GM23248 (cell line): ENCODE measurements around the gene ECSCR. TPM values are rescaled to one million over a fixed set of nuclear protein-coding genes. Genes with fewer than 3 reads are reported as not detected.
"Not testable (repeated sequence)": the region's sequence is repeated elsewhere in the genome, so short reads cannot be mapped to it uniquely, and the experiment has no call there.

Experiments used
- DNase-seq: peaks from one replicate; pipeline ENCODE4 v3.0.0-alpha.2; 2015
- H2AFZ ChIP-seq: fragments of 200-600 bp; sonication (generic); 2 replicates; pipeline ENCODE4 v1.6.1; 2016; ENCODE audit warnings: antibody characterized with exemption
- H3F3A ChIP-seq: fragments of 200-600 bp; sonication (generic); 2 replicates; pipeline ENCODE4 v1.6.1; 2016; ENCODE audit warnings: mild to moderate bottlenecking, antibody characterized with exemption, mixed run types; ENCODE audit not compliant: insufficient read depth
- H3K27ac ChIP-seq: fragments of 200-600 bp; sonication (generic); 2 replicates; pipeline ENCODE4 v1.5.1; 2016; ENCODE audit warnings: mild to moderate bottlenecking
- H3K27me3 ChIP-seq: fragments of 200-600 bp; sonication (generic); replicated peaks from 2 replicates; pipeline ENCODE4 v1.6.1; 2016; ENCODE audit warnings: mild to moderate bottlenecking; ENCODE audit not compliant: insufficient read depth
- H3K36me3 ChIP-seq: fragments of 200-600 bp; sonication (generic); 2 replicates; pipeline ENCODE4 v1.6.1; 2016; ENCODE audit warnings: low read depth, mild to moderate bottlenecking
- H3K4me1 ChIP-seq: fragments of 200-600 bp; sonication (generic); 2 replicates; pipeline ENCODE4 v1.6.1; 2016; ENCODE audit warnings: mild to moderate bottlenecking; ENCODE audit not compliant: insufficient read depth
- H3K4me2 ChIP-seq: fragments of 200-600 bp; sonication (generic); one replicate; pipeline ENCODE4 v1.6.1; 2016; ENCODE audit warnings: mild to moderate bottlenecking; ENCODE audit not compliant: unreplicated experiment
- H3K4me3 ChIP-seq: fragments of 200-600 bp; sonication (generic); 2 replicates; pipeline ENCODE4 v1.5.1; 2016; ENCODE audit warnings: mild to moderate bottlenecking
- H3K79me2 ChIP-seq: fragments of 200-600 bp; sonication (generic); 2 replicates; pipeline ENCODE4 v1.6.1; 2016; ENCODE audit warnings: mild to moderate bottlenecking; ENCODE audit not compliant: insufficient read depth
- H3K9ac ChIP-seq: fragments of 200-600 bp; sonication (generic); 2 replicates; pipeline ENCODE4 v1.6.1; 2016; ENCODE audit warnings: mild to moderate bottlenecking
- H3K9me2 ChIP-seq: fragments of 200-600 bp; sonication (generic); 2 replicates; pipeline ENCODE4 v1.6.1; 2016; ENCODE audit warnings: mixed run types, mild to moderate bottlenecking, moderate library complexity; ENCODE audit not compliant: insufficient read depth
- H3K9me3 ChIP-seq: fragments of 200-600 bp; sonication (generic); one replicate; pipeline ENCODE4 v1.6.1; 2017; ENCODE audit warnings: low read depth
- H4K20me1 ChIP-seq: fragments of 200-600 bp; sonication (generic); 2 replicates; pipeline ENCODE4 v1.6.0; 2016; ENCODE audit not compliant: insufficient read depth
- EZH2 ChIP-seq: fragments of 200-600 bp; sonication (generic); IDR thresholded peaks from 2 replicates; pipeline ENCODE4 v1.6.1; 2018; ENCODE audit warnings: antibody characterized with exemption, mild to moderate bottlenecking; ENCODE audit not compliant: insufficient read depth, poor library complexity, severe bottlenecking
- EZH2phosphoT487 ChIP-seq: fragments of 200-600 bp; sonication (generic); IDR thresholded peaks from 2 replicates; pipeline ENCODE4 v1.6.1; 2018; ENCODE audit warnings: antibody characterized with exemption, moderate library complexity, mild to moderate bottlenecking, low read depth; ENCODE audit not compliant: insufficient read depth
- WGBS, 2 experiments: methylation state at CpG; one replicate each; pipeline ENCODE4 v1.1.6; 2015 to 2017; ENCODE audit warnings: low lambda C conversion rate in 2 of 2, low coverage in 1 of 2; ENCODE audit errors: missing lambda C conversion rate in 2 of 2; 5-methylcytosine and 5-hydroxymethylcytosine counted together
- in situ Hi-C: fragments of 300-500 bp; cut with MboI; formaldehyde crosslinking; loops from 2 replicates; pipeline ENCODE4 v1.15.0; 2020
- polyA plus RNA-seq: library from polyadenylated mRNA; unstranded; fragments of >200 nt; fragmentation: Nextera tagmentation; extraction: Ambion mirVana; gene quantifications from 2 replicates; pipeline ENCODE4 v1.2.1, GENCODE V29; 2016
- total RNA-seq: library from RNA; depleted of rRNA; stranded (reverse); fragments of >200 nt; shearing (Covaris generic); gene quantifications from 2 replicates; pipeline ENCODE4 v1.2.3, GENCODE V29; 2014

Gene ECSCR
- total and polyA plus RNA-seq, 2 experiments from 2014 or later: 0.41 TPM; not detected in 1

DNA sequence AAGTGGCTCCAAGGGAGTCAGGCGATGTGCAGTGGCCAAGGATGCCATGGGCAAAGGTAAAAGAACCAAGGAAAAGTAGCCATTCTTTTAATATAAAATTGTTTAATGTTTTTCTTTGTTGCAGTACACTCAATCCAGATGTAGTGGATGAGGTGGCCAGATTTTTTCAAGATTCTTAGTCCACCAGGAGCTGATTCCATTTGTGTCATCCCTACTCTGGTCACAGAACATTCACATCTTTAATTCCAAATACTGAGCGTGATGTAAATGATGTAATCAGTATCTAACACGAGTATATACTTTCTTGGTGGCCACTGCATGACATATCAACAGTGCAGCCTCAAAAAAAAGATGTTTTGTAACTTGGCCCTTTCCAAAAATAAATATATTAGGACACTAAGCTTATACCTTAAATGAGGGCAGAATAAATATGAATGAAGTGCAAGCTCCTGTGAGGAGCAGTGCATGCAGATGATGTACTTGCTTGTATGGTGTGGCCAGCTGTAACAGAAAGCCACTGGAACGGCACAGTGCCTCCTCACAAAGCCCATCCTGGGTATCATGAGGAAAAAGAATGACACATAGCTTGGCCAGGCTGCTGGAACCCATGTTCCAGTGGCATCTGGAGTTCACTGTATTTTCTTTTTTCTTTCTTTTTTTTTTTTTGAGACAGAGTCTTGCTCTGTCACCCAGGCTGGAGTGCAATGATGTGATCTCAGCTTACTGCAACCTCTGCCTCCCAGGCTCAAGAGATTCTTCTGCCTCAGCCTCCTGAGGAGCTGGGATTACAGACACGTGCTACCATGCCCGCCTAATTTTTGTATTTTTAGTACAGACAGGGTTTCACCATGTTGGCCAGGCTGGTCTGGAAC is 52.2 kb downstream of the ECSCR start:
- H3K4me2 ChIP-seq: peak overlapping the region; percentile 33
- DNase-seq: peak; percentile 67

DNA sequence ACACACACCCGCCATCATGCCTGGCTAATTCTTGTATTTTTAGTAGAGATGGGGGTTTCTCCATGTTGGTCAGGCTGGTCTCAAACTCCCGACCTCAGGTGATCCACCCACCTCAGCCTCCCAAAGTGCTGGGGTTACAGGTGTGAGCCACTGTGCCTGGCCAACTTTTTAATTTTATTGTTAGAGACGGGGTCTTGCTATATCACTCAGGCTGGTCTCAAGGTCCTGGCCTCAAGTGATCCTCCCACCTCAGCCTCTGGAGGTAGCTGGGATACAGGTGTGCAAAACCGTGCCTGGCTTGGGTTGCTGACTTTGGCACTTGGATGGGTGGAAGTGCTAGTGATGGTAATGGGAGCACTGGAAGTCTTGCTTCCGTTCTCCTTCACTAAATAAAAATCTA is 53.4 kb downstream of the ECSCR start:
- H3K4me3 ChIP-seq, H3K27ac ChIP-seq, H2AFZ ChIP-seq, H3K36me3 ChIP-seq, H3K9me2 ChIP-seq, DNase-seq, H3K9ac ChIP-seq, H4K20me1 ChIP-seq, H3K9me3 ChIP-seq, H3K79me2 ChIP-seq, H3K4me2 ChIP-seq, H3K27me3 ChIP-seq, in situ Hi-C loops: not testable (repeated sequence)
- peaks cover 27% of the 10 kb centered on the region for H3F3A ChIP-seq
- WGBS, 2 experiments: 86 to 95% methylated on average over 4 to 5 of the region's 5 CpGs
- H3K4me1 ChIP-seq: peaks cover 24% of the 10 kb centered on the region

More for the DNA sequence above, 52.2 kb downstream of the ECSCR start:
- H3K9me3 ChIP-seq: no peaks in the 10 kb centered on the region
- TF ChIP-seq EZH2phosphoT487: no peak
- 35 to 36% methylated on average over 6 of the region's 6 CpGs for WGBS, 2 experiments
- in situ Hi-C loops: no loop called here
- no peaks in the 10 kb centered on the region for H4K20me1 ChIP-seq
- H3K36me3 ChIP-seq: no peaks in the 10 kb centered on the region
- no peaks in the 10 kb centered on the region for H3K27me3 ChIP-seq
- no peaks in the 10 kb centered on the region for H3K79me2 ChIP-seq
- peak overlapping the region; percentile 73 for H3K9ac ChIP-seq
- peak overlapping the region; percentile 84 for H2AFZ ChIP-seq
- peaks cover 27% of the 10 kb centered on the region for H3F3A ChIP-seq
- no peaks in the 10 kb centered on the region for H3K9me2 ChIP-seq
- H3K27ac ChIP-seq: peak overlapping the region; percentile 83
- no peak overlapping the region for H3K4me3 ChIP-seq
- H3K4me1 ChIP-seq: peaks cover 19% of the 10 kb centered on the region

GRCh38 chr5:139408191-139408590 is 54.4 kb downstream of the ECSCR start:
- Histone ChIP-seq H3K27me3 (no peaks in the 10 kb centered on the region), H3K4me2 (no peak overlapping the region), H3K4me3 (no peak overlapping the region), H3F3A (peaks cover 30% of the 10 kb centered on the region), H2AFZ (no peak overlapping the region), H4K20me1 (no peaks in the 10 kb centered on the region), H3K4me1 (peaks cover 27% of the 10 kb centered on the region), H3K9ac (no peak overlapping the region), H3K9me2 (no peaks in the 10 kb centered on the region), H3K36me3 (no peaks in the 10 kb centered on the region), H3K9me3 (no peaks in the 10 kb centered on the region), H3K79me2 (no peaks in the 10 kb centered on the region), H3K27ac (no peak overlapping the region)
- no peak for TF ChIP-seq EZH2phosphoT487
- no peak for TF ChIP-seq EZH2
- DNase-seq: no peak
- in situ Hi-C loops: no loop called here
- 94 to 96% methylated on average over 7 of the region's 7 CpGs for WGBS, 2 experiments

DNA sequence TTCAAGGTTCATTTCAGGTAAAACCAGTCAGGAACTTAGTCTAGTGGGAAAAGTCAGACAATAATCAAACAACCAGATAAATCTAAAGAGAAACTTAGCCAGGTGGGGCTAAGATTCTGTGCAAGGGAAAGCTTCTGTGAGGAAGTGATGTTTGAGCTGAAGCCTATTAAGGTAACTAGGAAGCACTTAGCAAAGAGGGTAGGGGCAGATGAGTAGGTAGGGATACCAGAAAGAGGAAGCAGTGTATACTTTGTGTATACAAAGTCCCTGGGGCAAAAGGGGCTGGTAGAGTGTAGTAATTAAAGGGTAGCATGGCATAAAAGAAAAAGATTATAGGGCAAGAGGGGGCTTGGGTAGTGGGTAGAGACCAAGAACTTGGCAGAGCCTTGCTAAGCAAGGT is 55.0 kb downstream of the ECSCR start:
- Histone ChIP-seq H2AFZ (no peak overlapping the region), H3K36me3 (no peaks in the 10 kb centered on the region), H4K20me1 (no peaks in the 10 kb centered on the region), H3K9ac (no peak overlapping the region), H3K4me3 (no peak overlapping the region), H3K79me2 (no peaks in the 10 kb centered on the region), H3K9me3 (no peaks in the 10 kb centered on the region), H3K27me3 (no peaks in the 10 kb centered on the region), H3F3A (peaks cover 34% of the 10 kb centered on the region), H3K27ac (no peak overlapping the region), H3K9me2 (no peaks in the 10 kb centered on the region), H3K4me1 (peaks cover 29% of the 10 kb centered on the region), H3K4me2 (no peak overlapping the region)
- TF ChIP-seq EZH2phosphoT487 (no peak), EZH2 (no peak)
- in situ Hi-C loops: no loop called here
- no peak for DNase-seq

- peaks cover 33% of the 10 kb centered on the region for H3F3A ChIP-seq
- DNase-seq: no peak
- H3K4me3 ChIP-seq: no peak overlapping the region
- H3K9me3 ChIP-seq: no peaks in the 10 kb centered on the region
- H3K9me2 ChIP-seq: no peaks in the 10 kb centered on the region
- no peak overlapping the region for H3K27ac ChIP-seq
- 93 to 95% methylated on average over 2 of the region's 2 CpGs for WGBS, 2 experiments
- no peak overlapping the region for H3K4me2 ChIP-seq
- in situ Hi-C loops: no loop called here
- TF ChIP-seq EZH2phosphoT487: no peak
- no peak for TF ChIP-seq EZH2
- H3K79me2 ChIP-seq: no peaks in the 10 kb centered on the region
- no peaks in the 10 kb centered on the region for H3K27me3 ChIP-seq
- no peaks in the 10 kb centered on the region for H4K20me1 ChIP-seq
- H3K36me3 ChIP-seq: no peaks in the 10 kb centered on the region
- H3K4me1 ChIP-seq: peaks cover 29% of the 10 kb centered on the region
- no peak overlapping the region for H3K9ac ChIP-seq
- no peak overlapping the region for H2AFZ ChIP-seq
These were observed 55.6 kb downstream of the ECSCR start for GRCh38 chr5:139406963-139407362.
